ENCODE results near the gene SPTBN1. TPM values are rescaled to one million over a fixed set of nuclear protein-coding genes. Genes with fewer than 3 reads are reported as not detected.

The SPTBN1 gene
- total and polyA plus RNA-seq, 2 experiments from 2014 or later, result 122 to 341 TPM

DNA sequence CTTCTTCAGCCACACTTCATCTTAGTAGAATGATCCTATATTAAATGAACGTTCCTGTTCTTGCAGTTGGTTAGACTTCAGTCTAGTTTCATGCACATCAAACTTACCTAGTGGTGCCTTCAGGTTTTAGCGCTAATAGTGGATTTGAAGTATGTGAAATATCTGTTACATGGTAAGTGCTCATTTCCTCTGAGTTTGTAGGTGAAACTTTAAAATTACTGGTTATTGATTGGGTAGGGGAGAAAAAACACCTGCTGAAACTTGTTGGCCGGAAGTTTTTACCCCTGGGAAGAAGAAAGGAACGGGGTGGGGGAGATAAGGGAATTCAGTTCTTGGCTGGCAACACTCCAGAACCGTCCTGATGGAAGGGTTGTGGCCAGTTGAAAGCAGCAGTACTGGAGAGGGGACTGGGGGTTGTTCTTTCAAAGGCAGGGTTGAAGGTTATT, 112.8 kb downstream of the SPTBN1 start:
- Histone ChIP-seq H3K4me3 (no peak overlapping the region), H3K9me3 (ENCODE audit: low read depth) (no peaks in the 10 kb centered on the region), H3K4me2 (peak overlapping the region; percentile 63)

GRCh38 chr2:54569745-54570301, 113.7 kb downstream of the SPTBN1 start:
- 77% methylated on average over 3 of the region's 3 CpGs for WGBS (ENCODE audit: low lambda C conversion rate, missing lambda C conversion rate)
- no peak for DNase-seq (ENCODE audit: low spot score)
- TF ChIP-seq EZH2 (IDR thresholded peaks at IDR 0.05; ENCODE audit: borderline replicate concordance), result no peak
- no peak for TF ChIP-seq EZH2phosphoT487 (IDR thresholded peaks at IDR 0.05; ENCODE audit: low read depth, severe bottlenecking, unreplicated experiment)
- TF ChIP-seq, protein P1, sequence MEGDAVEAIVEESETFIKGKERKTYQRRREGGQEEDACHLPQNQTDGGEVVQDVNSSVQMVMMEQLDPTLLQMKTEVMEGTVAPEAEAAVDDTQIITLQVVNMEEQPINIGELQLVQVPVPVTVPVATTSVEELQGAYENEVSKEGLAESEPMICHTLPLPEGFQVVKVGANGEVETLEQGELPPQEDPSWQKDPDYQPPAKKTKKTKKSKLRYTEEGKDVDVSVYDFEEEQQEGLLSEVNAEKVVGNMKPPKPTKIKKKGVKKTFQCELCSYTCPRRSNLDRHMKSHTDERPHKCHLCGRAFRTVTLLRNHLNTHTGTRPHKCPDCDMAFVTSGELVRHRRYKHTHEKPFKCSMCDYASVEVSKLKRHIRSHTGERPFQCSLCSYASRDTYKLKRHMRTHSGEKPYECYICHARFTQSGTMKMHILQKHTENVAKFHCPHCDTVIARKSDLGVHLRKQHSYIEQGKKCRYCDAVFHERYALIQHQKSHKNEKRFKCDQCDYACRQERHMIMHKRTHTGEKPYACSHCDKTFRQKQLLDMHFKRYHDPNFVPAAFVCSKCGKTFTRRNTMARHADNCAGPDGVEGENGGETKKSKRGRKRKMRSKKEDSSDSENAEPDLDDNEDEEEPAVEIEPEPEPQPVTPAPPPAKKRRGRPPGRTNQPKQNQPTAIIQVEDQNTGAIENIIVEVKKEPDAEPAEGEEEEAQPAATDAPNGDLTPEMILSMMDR (IDR thresholded peaks at IDR 0.05; ENCODE audit: poor library complexity), result no peak
- no peak overlapping the region for H2AFZ ChIP-seq
- H3K9me2 ChIP-seq (replicated peaks; ENCODE audit: insufficient read depth), result no peaks in the 10 kb centered on the region
- H3K79me2 ChIP-seq, result peaks cover 68% of the 10 kb centered on the region
- no peaks in the 10 kb centered on the region for H3K36me3 ChIP-seq (replicated peaks; ENCODE audit: insufficient read depth, low read depth)
- no peak overlapping the region for H3K4me3 ChIP-seq
- peak overlapping the region; percentile 96 for H3K27ac ChIP-seq
- peak overlapping the region; percentile 63 for H3K4me2 ChIP-seq
- H4K20me1 ChIP-seq (ENCODE audit: insufficient read depth, poor library complexity, severe bottlenecking), result peaks cover 26% of the 10 kb centered on the region
- H3K9me3 ChIP-seq (ENCODE audit: low read depth), result no peaks in the 10 kb centered on the region
- no peaks in the 10 kb centered on the region for H3K27me3 ChIP-seq
- peaks cover 75% of the 10 kb centered on the region for H3K4me1 ChIP-seq (ENCODE audit: insufficient read depth)

More for the DNA sequence above, 112.8 kb downstream of the SPTBN1 start:
- no peaks in the 10 kb centered on the region for H3K9me2 ChIP-seq (replicated peaks; ENCODE audit: insufficient read depth)
- TF ChIP-seq EZH2 (IDR thresholded peaks at IDR 0.05; ENCODE audit: borderline replicate concordance), result no peak
- no peak for TF ChIP-seq EZH2phosphoT487 (IDR thresholded peaks at IDR 0.05; ENCODE audit: low read depth, severe bottlenecking, unreplicated experiment)
- TF ChIP-seq, protein P1 (IDR thresholded peaks at IDR 0.05; ENCODE audit: poor library complexity), result no peak
- peaks cover 35% of the 10 kb centered on the region for H4K20me1 ChIP-seq (ENCODE audit: insufficient read depth, poor library complexity, severe bottlenecking)
- no peaks in the 10 kb centered on the region for H3K27me3 ChIP-seq
- DNase-seq (ENCODE audit: low spot score), result no peak
- H3K4me1 ChIP-seq (ENCODE audit: insufficient read depth), result peaks cover 75% of the 10 kb centered on the region
- H3K36me3 ChIP-seq (replicated peaks; ENCODE audit: insufficient read depth, low read depth), result no peaks in the 10 kb centered on the region
- 41% methylated on average over 5 of the region's 5 CpGs for WGBS (ENCODE audit: low lambda C conversion rate, missing lambda C conversion rate)
- no peak overlapping the region for H2AFZ ChIP-seq
- peak overlapping the region; percentile 96 for H3K27ac ChIP-seq
- peaks cover 76% of the 10 kb centered on the region for H3K79me2 ChIP-seq

- H3K4me1 ChIP-seq (ENCODE audit: insufficient read depth), result peaks cover 75% of the 10 kb centered on the region
- H3K9me2 ChIP-seq (replicated peaks; ENCODE audit: insufficient read depth), result no peaks in the 10 kb centered on the region
- peak overlapping the region; percentile 63 for H3K4me2 ChIP-seq
- no peaks in the 10 kb centered on the region for H3K36me3 ChIP-seq (replicated peaks; ENCODE audit: insufficient read depth, low read depth)
- peaks cover 21% of the 10 kb centered on the region for H4K20me1 ChIP-seq (ENCODE audit: insufficient read depth, poor library complexity, severe bottlenecking)
- H3K79me2 ChIP-seq, result peaks cover 68% of the 10 kb centered on the region
- no peak for DNase-seq (ENCODE audit: low spot score)
- H2AFZ ChIP-seq, result no peak overlapping the region
- H3K27ac ChIP-seq, result peak overlapping the region; percentile 96
- H3K9me3 ChIP-seq (ENCODE audit: low read depth), result no peaks in the 10 kb centered on the region
- WGBS (ENCODE audit: low lambda C conversion rate, missing lambda C conversion rate), result 76% methylated on average over 5 of the region's 5 CpGs
- TF ChIP-seq, protein P1 (IDR thresholded peaks at IDR 0.05; ENCODE audit: poor library complexity), result no peak
- TF ChIP-seq EZH2phosphoT487 (IDR thresholded peaks at IDR 0.05; ENCODE audit: low read depth, severe bottlenecking, unreplicated experiment) (no peak), EZH2 (IDR thresholded peaks at IDR 0.05; ENCODE audit: borderline replicate concordance) (no peak)
- H3K4me3 ChIP-seq, result no peak overlapping the region
- H3K27me3 ChIP-seq, result no peaks in the 10 kb centered on the region
These were observed 114.3 kb downstream of the SPTBN1 start for GRCh38 chr2:54570321-54570855.
